ENCODE measurements around the gene ZNF583.

ZNF583 gene

GRCh38 chr19:56400485-56400884 lies 3.6 kb upstream of the ZNF583 start:
- no peak for DNase-seq (ENCODE audit: insufficient read length, low spot score)
- no peak for FAIRE-seq
- TF ChIP-seq POLR2A (IDR thresholded peaks at IDR 0.05; ENCODE audit: low read depth, low read length) = no peak

DNA sequence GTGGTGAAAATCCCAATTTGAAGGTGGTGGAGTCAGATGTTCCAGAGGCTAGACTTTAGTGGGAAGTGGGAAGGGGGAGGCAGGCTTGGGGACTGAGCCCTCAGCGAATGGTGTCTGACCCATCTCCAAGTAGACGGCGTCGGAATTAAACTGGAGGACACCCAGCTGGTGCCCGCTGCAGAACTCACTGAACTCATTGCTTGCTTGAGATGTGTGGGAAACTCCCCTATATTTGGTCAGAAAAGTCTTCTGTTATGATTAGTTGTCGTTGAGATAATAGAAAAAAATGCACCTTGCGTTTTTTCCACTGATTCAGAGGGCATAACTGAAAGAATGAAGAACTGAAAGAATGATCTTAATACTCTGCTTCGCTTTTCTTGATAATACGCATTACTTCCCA lies 871 bp upstream of the ZNF583 start:
- no peak for TF ChIP-seq POLR2A (IDR thresholded peaks at IDR 0.05; ENCODE audit: low read depth, low read length)
- FAIRE-seq = no peak
- DNase-seq (ENCODE audit: insufficient read length, low spot score) = no peak

DNA sequence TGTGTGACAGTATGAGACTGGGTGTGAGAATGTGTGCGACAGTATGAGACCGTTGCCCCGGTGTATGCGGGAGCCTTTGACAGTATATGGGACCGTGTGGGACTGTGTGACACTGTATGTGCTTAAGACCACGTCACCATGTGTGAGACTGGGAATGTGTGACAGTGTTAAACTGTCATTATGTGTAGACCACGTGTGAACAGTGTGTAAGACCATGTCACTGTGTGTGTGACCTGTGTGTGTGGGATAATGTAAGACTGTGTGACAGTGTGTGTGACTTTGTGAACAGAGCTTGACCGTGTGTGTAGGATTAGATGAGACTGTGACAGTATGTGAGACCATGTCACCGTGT lies 549 bp downstream of the ZNF583 start:
- TF ChIP-seq POLR2A (IDR thresholded peaks at IDR 0.05; ENCODE audit: low read depth, low read length) = no peak
- no peak for FAIRE-seq
- no peak for DNase-seq (ENCODE audit: insufficient read length, low spot score)

DNA sequence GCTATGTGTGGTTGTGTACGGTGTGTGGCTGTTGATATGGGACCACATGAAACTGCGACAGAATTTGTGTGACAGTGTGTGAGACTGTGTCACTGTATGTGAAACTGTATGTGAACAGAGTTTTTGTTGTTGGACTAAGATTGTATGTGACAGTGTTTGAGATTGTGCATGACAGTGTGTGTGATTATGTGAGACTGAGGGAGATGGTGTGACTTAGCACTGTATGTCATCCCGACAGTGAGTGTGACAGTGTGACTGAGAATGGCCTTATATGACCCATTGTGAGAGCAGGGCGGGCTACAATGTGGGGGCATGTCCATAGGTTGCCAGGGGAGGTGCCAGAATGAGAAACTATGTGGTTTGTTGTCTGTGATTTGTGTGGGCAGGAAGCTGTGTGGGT lies 930 bp downstream of the ZNF583 start:
- FAIRE-seq = no peak
- DNase-seq (ENCODE audit: insufficient read length, low spot score) = no peak
- TF ChIP-seq POLR2A (IDR thresholded peaks at IDR 0.05; ENCODE audit: low read depth, low read length) = no peak

DNA sequence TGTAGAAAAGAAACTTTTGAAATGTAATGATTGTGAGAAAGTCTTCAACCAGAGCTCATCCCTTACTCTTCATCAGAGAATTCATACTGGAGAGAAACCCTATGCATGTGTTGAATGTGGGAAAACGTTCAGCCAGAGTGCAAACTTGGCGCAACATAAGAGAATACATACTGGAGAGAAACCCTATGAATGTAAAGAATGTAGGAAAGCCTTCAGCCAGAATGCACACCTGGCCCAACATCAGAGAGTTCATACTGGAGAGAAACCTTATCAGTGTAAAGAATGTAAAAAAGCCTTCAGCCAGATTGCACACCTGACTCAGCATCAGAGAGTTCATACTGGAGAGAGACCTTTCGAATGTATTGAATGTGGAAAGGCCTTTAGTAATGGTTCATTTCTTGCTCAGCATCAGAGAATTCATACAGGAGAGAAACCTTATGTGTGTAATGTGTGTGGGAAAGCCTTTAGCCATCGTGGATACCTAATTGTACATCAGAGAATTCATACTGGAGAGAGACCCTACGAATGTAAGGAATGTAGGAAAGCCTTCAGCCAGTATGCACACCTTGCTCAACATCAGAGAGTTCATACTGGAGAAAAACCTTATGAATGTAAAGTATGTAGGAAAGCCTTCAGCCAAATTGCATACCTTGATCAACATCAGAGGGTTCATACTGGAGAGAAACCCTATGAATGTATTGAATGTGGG lies 19.3 kb downstream of the ZNF583 start:
- FAIRE-seq = peak; percentile 84
- no peak for TF ChIP-seq POLR2A (IDR thresholded peaks at IDR 0.05; ENCODE audit: low read depth, low read length)

GRCh38 chr19:56423985-56424353 lies 19.8 kb downstream of the ZNF583 start:
- FAIRE-seq (peak; percentile 85), DNase-seq (ENCODE audit: insufficient read length, low spot score) (no peak)
- TF ChIP-seq POLR2A (IDR thresholded peaks at IDR 0.05; ENCODE audit: low read depth, low read length) = no peak

More for the DNA sequence above, 19.3 kb downstream of the ZNF583 start:
- no peak for DNase-seq (ENCODE audit: insufficient read length, low spot score)

GRCh38 chr19:56441206-56441792 lies 37.2 kb downstream of the ZNF583 start:
- TF ChIP-seq POLR2A (IDR thresholded peaks at IDR 0.05; ENCODE audit: low read depth, low read length) = no peak
- FAIRE-seq = peak; percentile 52
- no peak for DNase-seq (ENCODE audit: insufficient read length, low spot score)

GRCh38 chr19:56474308-56474707 lies 70.2 kb downstream of the ZNF583 start:
- FAIRE-seq (no peak), DNase-seq (ENCODE audit: insufficient read length, low spot score) (no peak)
- no peak for TF ChIP-seq POLR2A (IDR thresholded peaks at IDR 0.05; ENCODE audit: low read depth, low read length)

GRCh38 chr19:56476093-56476492 lies 72.0 kb downstream of the ZNF583 start:
- FAIRE-seq (no peak), DNase-seq (ENCODE audit: insufficient read length, low spot score) (no peak)
- TF ChIP-seq POLR2A (IDR thresholded peaks at IDR 0.05; ENCODE audit: low read depth, low read length) = no peak

All from H54 (cell line).